Astrocyte (in vitro differentiated cells and primary cell): ENCODE results near the gene ZBTB47. TPM values are rescaled to one million over a fixed set of nuclear protein-coding genes. Genes with fewer than 3 reads are reported as not detected.

Experiments used
- DNase-seq: peaks from one replicate; pipeline ENCODE4 v3.0.0-alpha.2; 2010; ENCODE audit warnings: low read depth
- FAIRE-seq: peaks from 2 replicates; lab custom pipeline; 2011; peaks lifted over from hg19 to GRCh38; lab: Jason Lieb, UNC
- H2AFZ ChIP-seq: 2 replicates; pipeline ENCODE4 v1.6.0; 2012; ENCODE audit warnings: low read depth, low read length, inconsistent platforms
- H3K27ac ChIP-seq: 2 replicates; pipeline ENCODE4 v1.5.1; 2011; ENCODE audit warnings: low read depth, low read length, inconsistent platforms
- H3K27me3 ChIP-seq: 2 replicates; pipeline ENCODE4 v1.6.0; 2011; ENCODE audit warnings: low read length, inconsistent platforms; ENCODE audit not compliant: insufficient read depth
- H3K36me3 ChIP-seq: 2 replicates; pipeline ENCODE4 v1.5.1; 2011; ENCODE audit warnings: low read length, inconsistent platforms; ENCODE audit not compliant: insufficient read depth
- H3K4me1 ChIP-seq: 2 replicates; pipeline ENCODE4 v1.5.1; 2011; ENCODE audit warnings: low read length, inconsistent platforms; ENCODE audit not compliant: insufficient read depth
- H3K4me2 ChIP-seq: 2 replicates; pipeline ENCODE4 v1.6.0; 2012; ENCODE audit warnings: low read length, inconsistent platforms
- H3K4me3 ChIP-seq: 2 replicates; pipeline ENCODE4 v1.5.1; 2011; ENCODE audit warnings: low read depth, mild to moderate bottlenecking, low read length, inconsistent platforms; ENCODE audit not compliant: insufficient read depth
- H3K79me2 ChIP-seq: 2 replicates; pipeline ENCODE4 v1.6.0; 2012; ENCODE audit warnings: mild to moderate bottlenecking, low read length, inconsistent platforms; ENCODE audit not compliant: insufficient read depth
- H3K9ac ChIP-seq: 2 replicates; pipeline ENCODE4 v1.6.0; 2012; ENCODE audit warnings: mild to moderate bottlenecking, low read length, inconsistent platforms
- H3K9me3 ChIP-seq: 2 replicates; pipeline ENCODE4 v1.5.1; 2012; ENCODE audit warnings: low read depth, mild to moderate bottlenecking, low read length, inconsistent platforms; ENCODE audit not compliant: insufficient read depth
- H4K20me1 ChIP-seq: 2 replicates; pipeline ENCODE4 v1.6.0; 2012; ENCODE audit warnings: low read length, inconsistent platforms; ENCODE audit not compliant: insufficient read depth
- H3K27ac Mint-ChIP-seq: one replicate; pipeline ENCODE4 v1.8.0; 2021; ENCODE audit warnings: mild to moderate bottlenecking, mixed read lengths; ENCODE audit not compliant: unreplicated experiment
- H3K27me3 Mint-ChIP-seq: one replicate; pipeline ENCODE4 v1.8.0; 2021; ENCODE audit warnings: low read depth, mixed read lengths; ENCODE audit not compliant: unreplicated experiment
- H3K36me3 Mint-ChIP-seq: one replicate; pipeline ENCODE4 v1.8.0; 2021; ENCODE audit warnings: low read depth, mixed read lengths; ENCODE audit not compliant: unreplicated experiment
- H3K4me1 Mint-ChIP-seq: one replicate; pipeline ENCODE4 v1.8.0; 2021; ENCODE audit warnings: low read depth, mixed read lengths; ENCODE audit not compliant: unreplicated experiment
- H3K4me3 Mint-ChIP-seq: one replicate; pipeline ENCODE4 v1.8.0; 2021; ENCODE audit warnings: mild to moderate bottlenecking, moderate library complexity, mixed read lengths; ENCODE audit not compliant: unreplicated experiment
- H3K9me3 Mint-ChIP-seq: one replicate; pipeline ENCODE4 v1.8.0; 2021; ENCODE audit warnings: mild to moderate bottlenecking, mixed read lengths; ENCODE audit not compliant: unreplicated experiment
- CTCF ChIP-seq: IDR thresholded peaks from 2 replicates; pipeline ENCODE4 v1.5.1; 2011; ENCODE audit warnings: low read depth, mild to moderate bottlenecking, inconsistent platforms, low read length, moderate library complexity; ENCODE audit not compliant: insufficient read depth
- EZH2 ChIP-seq: IDR thresholded peaks from 2 replicates; pipeline ENCODE4 v1.6.1; 2012; ENCODE audit warnings: mild to moderate bottlenecking, low read length, inconsistent platforms; ENCODE audit not compliant: insufficient read depth
- total RNA-seq: library from RNA; stranded (reverse); gene quantifications from 2 replicates; pipeline ENCODE4 v1.2.1, GENCODE V29; 2021

The ZBTB47 gene
- total RNA-seq, 1 donor from 2014 or later = 9.3 TPM

GRCh38 chr3:42689421-42690014 is 36.0 kb downstream of the ZBTB47 start:
- Histone ChIP-seq H3K9me3 (peaks cover 4% of the 10 kb centered on the region), H3K4me1 (peaks cover 3% of the 10 kb centered on the region), H3K4me3 (no peak overlapping the region), H3K9ac (no peak overlapping the region), H3K79me2 (no peaks in the 10 kb centered on the region), H2AFZ (no peak overlapping the region), H3K36me3 (no peaks in the 10 kb centered on the region), H3K4me2 (no peak overlapping the region), H4K20me1 (no peaks in the 10 kb centered on the region), H3K27ac (no peak overlapping the region), H3K27me3 (peaks cover 31% of the 10 kb centered on the region)
- no peak for FAIRE-seq
- TF ChIP-seq CTCF (no peak), EZH2 (no peak)
- Mint-ChIP-seq H3K27me3 (peaks cover 36% of the 10 kb centered on the region), H3K4me3 (no peak overlapping the region), H3K27ac (no peak overlapping the region), H3K36me3 (no peaks in the 10 kb centered on the region), H3K4me1 (peaks cover 4% of the 10 kb centered on the region), H3K9me3 (no peaks in the 10 kb centered on the region)
- no peak for DNase-seq

GRCh38 chr3:42690191-42690590 is 36.7 kb downstream of the ZBTB47 start:
- Mint-ChIP-seq H3K36me3 (no peaks in the 10 kb centered on the region), H3K4me3 (no peak overlapping the region), H3K9me3 (no peaks in the 10 kb centered on the region), H3K27ac (no peak overlapping the region), H3K4me1 (no peaks in the 10 kb centered on the region), H3K27me3 (peaks cover 36% of the 10 kb centered on the region)
- no peaks in the 10 kb centered on the region for H3K4me1 ChIP-seq
- no peak for FAIRE-seq
- DNase-seq = no peak
- H3K27ac ChIP-seq = no peak overlapping the region
- H3K4me2 ChIP-seq = no peak overlapping the region
- H3K27me3 ChIP-seq = peaks cover 29% of the 10 kb centered on the region
- no peak overlapping the region for H2AFZ ChIP-seq
- TF ChIP-seq CTCF = no peak
- no peak for TF ChIP-seq EZH2
- no peaks in the 10 kb centered on the region for H3K36me3 ChIP-seq
- no peak overlapping the region for H3K9ac ChIP-seq
- H4K20me1 ChIP-seq = no peaks in the 10 kb centered on the region
- H3K4me3 ChIP-seq = no peak overlapping the region
- no peaks in the 10 kb centered on the region for H3K79me2 ChIP-seq
- H3K9me3 ChIP-seq = peaks cover 4% of the 10 kb centered on the region
